Activated naive CD4-positive, alpha-beta T cell treated with anti-CD3 and anti-CD28 coated beads, Interleukin-2, amount 10 ng/mL, durations not matched to agents 7 days and 5 days (primary cell): ENCODE results near the gene POLR2A.

ENCODE experiments used
- CTCF ChIA-PET: fragments of 350-600 bp; sonication (Branson Sonifier 250); formaldehyde crosslinking; loops from one replicate; lab custom pipeline; 2021; ENCODE audit warnings: antibody characterized with exemption; lab: Charles Lee
- DNase-seq: peaks from one replicate; pipeline ENCODE4 v3.0.0-alpha.2; 2020
- H3K27ac Mint-ChIP-seq: one replicate; pipeline ENCODE4 v1.8.0; 2021; ENCODE audit warnings: mild to moderate bottlenecking, moderate library complexity, mixed read lengths
- H3K27me3 Mint-ChIP-seq: one replicate; pipeline ENCODE4 v1.8.0; 2021; ENCODE audit warnings: mild to moderate bottlenecking, mixed read lengths
- H3K36me3 Mint-ChIP-seq: one replicate; pipeline ENCODE4 v1.8.0; 2021; ENCODE audit warnings: mixed read lengths
- H3K4me1 Mint-ChIP-seq: one replicate; pipeline ENCODE4 v1.8.0; 2021; ENCODE audit warnings: mixed read lengths
- H3K4me3 Mint-ChIP-seq: one replicate; pipeline ENCODE4 v1.8.0; 2021; ENCODE audit warnings: mild to moderate bottlenecking, moderate library complexity, mixed read lengths
- H3K9me3 Mint-ChIP-seq: one replicate; pipeline ENCODE4 v1.8.0; 2021; ENCODE audit warnings: mixed read lengths

The POLR2A gene

DNA sequence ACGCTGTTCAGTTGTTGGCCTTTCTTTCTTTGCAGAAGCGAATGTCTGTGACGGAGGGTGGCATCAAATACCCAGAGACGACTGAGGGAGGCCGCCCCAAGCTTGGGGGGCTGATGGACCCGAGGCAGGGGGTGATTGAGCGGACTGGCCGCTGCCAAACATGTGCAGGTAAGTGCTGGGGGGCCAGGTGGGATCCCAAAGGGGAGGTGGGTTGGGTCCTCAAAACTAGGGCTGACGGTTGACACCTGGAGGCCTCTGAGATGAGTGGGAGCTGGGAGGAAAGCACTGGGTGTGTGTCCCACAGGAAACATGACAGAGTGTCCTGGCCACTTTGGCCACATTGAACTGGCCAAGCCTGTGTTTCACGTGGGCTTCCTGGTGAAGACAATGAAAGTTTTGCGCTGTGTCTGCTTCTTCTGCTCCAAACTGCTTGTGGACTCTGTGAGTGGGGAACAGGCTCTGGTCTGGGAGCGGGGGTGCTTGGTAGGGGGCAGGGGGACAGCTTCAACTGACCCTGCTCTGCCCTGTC lies 11.8 kb downstream of the POLR2A start:
- CTCF ChIA-PET = interaction anchor here (1.6 kb wide), 1 partner anchor 64 kb away, joined by 4 read pairs; no protein-coding TSS in a partner anchor

GRCh38 chr17:7496470-7497183 lies 12.5 kb downstream of the POLR2A start:
- no peaks in the 10 kb centered on the region for H3K27me3 Mint-ChIP-seq

More for the DNA sequence above, 11.8 kb downstream of the POLR2A start:
- DNase-seq = no peak
- H3K27me3 Mint-ChIP-seq = no peaks in the 10 kb centered on the region
- H3K36me3 Mint-ChIP-seq = peaks cover 65% of the 10 kb centered on the region
- H3K4me1 Mint-ChIP-seq = peaks cover 25% of the 10 kb centered on the region
- H3K9me3 Mint-ChIP-seq = no peaks in the 10 kb centered on the region
- no peak overlapping the region for H3K4me3 Mint-ChIP-seq
- no peak overlapping the region for H3K27ac Mint-ChIP-seq

GRCh38 chr17:7497228-7497627 lies 13.1 kb downstream of the POLR2A start:
- H3K9me3 Mint-ChIP-seq = no peaks in the 10 kb centered on the region
- peaks cover 18% of the 10 kb centered on the region for H3K4me1 Mint-ChIP-seq
- peaks cover 71% of the 10 kb centered on the region for H3K36me3 Mint-ChIP-seq
- CTCF ChIA-PET = no interaction called here
- H3K27me3 Mint-ChIP-seq = no peaks in the 10 kb centered on the region
- no peak for DNase-seq
- H3K4me3 Mint-ChIP-seq = no peak overlapping the region
- H3K27ac Mint-ChIP-seq = no peak overlapping the region

More at GRCh38 chr17:7496470-7497183, 12.5 kb downstream of the POLR2A start:
- no peak for DNase-seq
- H3K4me1 Mint-ChIP-seq = peaks cover 22% of the 10 kb centered on the region
- H3K27ac Mint-ChIP-seq = no peak overlapping the region
- H3K36me3 Mint-ChIP-seq = peaks cover 69% of the 10 kb centered on the region
- no peak overlapping the region for H3K4me3 Mint-ChIP-seq
- H3K9me3 Mint-ChIP-seq = no peaks in the 10 kb centered on the region
- CTCF ChIA-PET = interaction anchor here (1.6 kb wide), 1 partner anchor 64 kb away, joined by 4 read pairs; no protein-coding TSS in a partner anchor

DNA sequence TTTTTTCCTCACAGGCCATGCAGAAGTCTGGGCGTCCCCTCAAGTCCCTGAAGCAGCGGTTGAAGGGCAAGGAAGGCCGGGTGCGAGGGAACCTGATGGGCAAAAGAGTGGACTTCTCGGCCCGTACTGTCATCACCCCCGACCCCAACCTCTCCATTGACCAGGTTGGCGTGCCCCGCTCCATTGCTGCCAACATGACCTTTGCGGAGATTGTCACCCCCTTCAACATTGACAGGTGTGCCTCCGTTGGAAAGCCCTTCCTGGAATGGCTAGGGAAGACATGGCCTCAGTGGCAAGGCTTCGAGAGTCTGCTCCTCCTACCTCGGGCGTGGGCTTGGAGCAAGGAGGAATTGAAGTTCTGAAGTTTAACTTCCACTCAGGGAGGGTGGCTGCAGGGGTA lies 13.5 kb downstream of the POLR2A start:
- Mint-ChIP-seq H3K4me1 (peaks cover 17% of the 10 kb centered on the region), H3K27ac (no peak overlapping the region), H3K27me3 (no peaks in the 10 kb centered on the region), H3K9me3 (no peaks in the 10 kb centered on the region), H3K36me3 (peaks cover 75% of the 10 kb centered on the region), H3K4me3 (no peak overlapping the region)
- CTCF ChIA-PET = no interaction called here
- no peak for DNase-seq

DNA sequence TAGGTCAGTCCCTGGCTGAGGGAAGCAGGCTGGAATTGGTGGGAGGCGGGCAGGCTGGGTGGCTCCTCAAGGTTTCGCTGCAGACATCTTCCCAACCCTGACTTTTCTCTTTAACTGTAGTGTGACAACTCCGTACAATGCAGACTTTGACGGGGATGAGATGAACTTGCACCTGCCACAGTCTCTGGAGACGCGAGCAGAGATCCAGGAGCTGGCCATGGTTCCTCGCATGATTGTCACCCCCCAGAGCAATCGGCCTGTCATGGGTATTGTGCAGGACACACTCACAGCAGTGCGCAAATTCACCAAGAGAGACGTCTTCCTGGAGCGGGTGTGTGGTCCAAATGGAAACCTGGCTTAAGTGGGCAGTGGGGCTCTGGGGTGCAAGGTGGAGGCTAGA lies 15.0 kb downstream of the POLR2A start:
- CTCF ChIA-PET = interaction anchor here (0.7 to 0.9 kb wide), 2 partner anchors 106 to 144 kb away, joined by 3 to 5 read pairs; no protein-coding TSS in a partner anchor
- no peak for DNase-seq
- no peak overlapping the region for H3K27ac Mint-ChIP-seq
- no peaks in the 10 kb centered on the region for H3K9me3 Mint-ChIP-seq
- H3K36me3 Mint-ChIP-seq = peaks cover 79% of the 10 kb centered on the region
- peaks cover 5% of the 10 kb centered on the region for H3K4me1 Mint-ChIP-seq
- no peak overlapping the region for H3K4me3 Mint-ChIP-seq
- no peaks in the 10 kb centered on the region for H3K27me3 Mint-ChIP-seq

DNA sequence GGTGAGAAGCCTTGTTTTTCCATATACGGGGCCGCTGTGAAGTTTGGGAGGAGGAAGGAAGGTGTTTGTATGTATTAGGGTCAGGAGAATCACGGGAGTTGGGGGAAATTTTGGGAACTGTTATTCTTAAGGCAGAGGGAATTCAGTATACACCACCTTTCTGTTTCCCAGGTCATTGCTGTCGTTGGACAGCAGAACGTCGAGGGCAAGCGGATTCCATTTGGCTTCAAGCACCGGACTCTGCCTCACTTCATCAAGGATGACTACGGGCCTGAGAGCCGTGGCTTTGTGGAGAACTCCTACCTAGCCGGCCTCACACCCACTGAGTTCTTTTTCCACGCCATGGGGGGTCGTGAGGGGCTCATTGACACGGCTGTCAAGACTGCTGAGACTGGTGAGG lies 17.6 kb downstream of the POLR2A start:
- Mint-ChIP-seq H3K9me3 (no peaks in the 10 kb centered on the region), H3K27ac (no peak overlapping the region), H3K4me3 (no peak overlapping the region), H3K27me3 (no peaks in the 10 kb centered on the region), H3K36me3 (peaks cover 74% of the 10 kb centered on the region), H3K4me1 (no peaks in the 10 kb centered on the region)
- DNase-seq = no peak
- CTCF ChIA-PET = interaction anchor here (1.3 to 1.9 kb wide), 2 partner anchors 58 to 65 kb away, joined by 3 to 6 read pairs; no protein-coding TSS in a partner anchor

GRCh38 chr17:7502171-7502847 lies 18.1 kb downstream of the POLR2A start:
- CTCF ChIA-PET = interaction anchor here (0.6 to 1.9 kb wide), 6 partner anchors 8 to 238 kb away, joined by 3 to 6 read pairs (median 4); no protein-coding TSS in a partner anchor
- Mint-ChIP-seq H3K27ac (no peak overlapping the region), H3K4me3 (no peak overlapping the region), H3K9me3 (no peaks in the 10 kb centered on the region), H3K4me1 (no peaks in the 10 kb centered on the region), H3K27me3 (no peaks in the 10 kb centered on the region), H3K36me3 (peaks cover 73% of the 10 kb centered on the region)
- no peak for DNase-seq

DNA sequence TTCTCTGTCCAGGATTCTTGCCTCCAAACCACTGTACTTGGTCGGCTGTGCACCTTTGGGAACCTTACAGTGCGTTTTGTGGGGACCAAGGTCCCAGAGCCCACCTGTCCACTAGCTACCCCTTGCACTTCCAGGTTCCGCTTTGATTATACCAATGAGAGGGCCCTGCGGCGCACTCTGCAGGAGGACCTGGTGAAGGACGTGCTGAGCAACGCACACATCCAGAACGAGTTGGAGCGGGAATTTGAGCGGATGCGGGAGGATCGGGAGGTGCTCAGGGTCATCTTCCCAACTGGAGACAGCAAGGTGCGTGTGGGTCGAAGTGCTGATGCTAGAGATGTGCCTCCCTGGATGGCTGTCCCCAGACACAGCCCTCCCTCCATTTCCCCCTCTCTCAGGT lies 18.8 kb downstream of the POLR2A start:
- H3K4me1 Mint-ChIP-seq = no peaks in the 10 kb centered on the region
- no peaks in the 10 kb centered on the region for H3K27me3 Mint-ChIP-seq
- peak; percentile 46 for DNase-seq
- H3K4me3 Mint-ChIP-seq = no peak overlapping the region
- peaks cover 71% of the 10 kb centered on the region for H3K36me3 Mint-ChIP-seq
- CTCF ChIA-PET = interaction anchor here (0.6 to 1.9 kb wide), 7 partner anchors 9 to 239 kb away, joined by 3 to 7 read pairs (median 5); no protein-coding TSS in a partner anchor
- H3K9me3 Mint-ChIP-seq = no peaks in the 10 kb centered on the region
- H3K27ac Mint-ChIP-seq = no peak overlapping the region

DNA sequence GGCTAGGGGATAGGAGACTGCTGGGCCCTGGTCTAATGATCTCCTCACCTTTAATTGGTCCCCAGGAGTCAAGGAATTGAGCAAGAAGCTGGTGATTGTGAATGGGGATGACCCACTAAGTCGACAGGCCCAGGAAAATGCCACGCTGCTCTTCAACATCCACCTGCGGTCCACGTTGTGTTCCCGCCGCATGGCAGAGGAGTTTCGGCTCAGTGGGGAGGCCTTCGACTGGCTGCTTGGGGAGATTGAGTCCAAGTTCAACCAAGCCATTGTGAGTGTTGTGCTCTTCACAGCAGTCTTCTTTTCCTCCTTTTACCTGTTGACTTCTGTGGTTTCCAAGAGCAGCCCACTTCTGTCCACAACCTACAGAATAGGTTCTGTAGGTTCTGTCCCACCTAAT lies 19.4 kb downstream of the POLR2A start:
- no peak for DNase-seq
- Mint-ChIP-seq H3K27me3 (no peaks in the 10 kb centered on the region), H3K36me3 (peaks cover 71% of the 10 kb centered on the region), H3K27ac (no peak overlapping the region), H3K4me1 (no peaks in the 10 kb centered on the region), H3K9me3 (no peaks in the 10 kb centered on the region), H3K4me3 (no peak overlapping the region)
- CTCF ChIA-PET = interaction anchor here (1.1 to 1.2 kb wide), 2 partner anchors 10 to 147 kb away, joined by 5 to 7 read pairs; no protein-coding TSS in a partner anchor

GRCh38 chr17:7508145-7508544 lies 24.0 kb downstream of the POLR2A start:
- no peak for DNase-seq
- Mint-ChIP-seq H3K36me3 (peaks cover 71% of the 10 kb centered on the region), H3K4me3 (no peak overlapping the region), H3K9me3 (no peaks in the 10 kb centered on the region), H3K4me1 (no peaks in the 10 kb centered on the region), H3K27me3 (no peaks in the 10 kb centered on the region), H3K27ac (no peak overlapping the region)
- CTCF ChIA-PET = interaction anchor here (1.2 to 3.1 kb wide), 4 partner anchors 15 to 152 kb away, joined by 3 to 12 read pairs (median 4); partner anchors contain the start of gene SENP3

DNA sequence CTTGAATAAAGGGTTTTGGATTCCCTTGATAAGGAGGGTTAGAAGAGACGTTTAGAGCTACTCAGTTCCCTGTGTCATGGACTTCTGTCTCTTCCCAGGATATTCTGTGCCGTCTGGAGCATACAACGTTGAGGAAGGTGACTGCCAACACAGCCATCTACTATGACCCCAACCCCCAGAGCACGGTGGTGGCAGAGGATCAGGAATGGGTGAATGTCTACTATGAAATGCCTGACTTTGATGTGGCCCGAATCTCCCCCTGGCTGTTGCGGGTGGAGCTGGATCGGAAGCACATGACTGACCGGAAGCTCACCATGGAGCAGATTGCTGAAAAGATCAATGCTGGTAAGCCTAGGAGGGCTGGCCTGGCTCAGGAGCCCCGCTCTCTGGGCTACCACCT lies 24.7 kb downstream of the POLR2A start:
- H3K4me3 Mint-ChIP-seq = no peak overlapping the region
- DNase-seq = no peak
- no peaks in the 10 kb centered on the region for H3K4me1 Mint-ChIP-seq
- CTCF ChIA-PET = interaction anchor here (1.2 to 3.1 kb wide), 3 partner anchors 14 to 72 kb away, joined by 3 to 12 read pairs (median 4); partner anchors contain the start of gene SENP3
- H3K9me3 Mint-ChIP-seq = no peaks in the 10 kb centered on the region
- no peaks in the 10 kb centered on the region for H3K27me3 Mint-ChIP-seq
- H3K36me3 Mint-ChIP-seq = peaks cover 71% of the 10 kb centered on the region
- no peak overlapping the region for H3K27ac Mint-ChIP-seq

DNA sequence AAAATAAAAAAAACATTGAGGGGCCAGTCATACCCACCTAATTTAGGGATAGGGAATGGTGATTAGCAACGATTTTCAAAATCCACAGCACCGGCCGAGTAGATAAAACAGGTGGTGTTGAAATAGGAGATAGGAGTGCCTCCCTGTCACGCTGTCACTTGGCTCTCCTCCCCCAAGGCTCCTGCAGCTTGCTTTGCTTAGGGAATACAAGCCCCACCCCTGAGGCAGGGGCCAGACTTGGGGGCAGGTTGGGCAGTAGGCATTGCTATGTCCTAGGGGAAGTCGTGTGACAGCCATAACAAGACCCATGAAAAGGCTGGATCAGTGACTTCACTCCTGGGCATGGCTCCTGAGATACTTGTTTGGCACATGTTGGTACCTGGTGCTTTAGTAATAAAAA lies 25.8 kb downstream of the POLR2A start:
- Mint-ChIP-seq H3K4me3 (no peak overlapping the region), H3K4me1 (peaks cover 2% of the 10 kb centered on the region), H3K9me3 (no peaks in the 10 kb centered on the region), H3K27me3 (no peaks in the 10 kb centered on the region), H3K36me3 (peaks cover 69% of the 10 kb centered on the region), H3K27ac (no peak overlapping the region)
- DNase-seq = no peak
- CTCF ChIA-PET = interaction anchor here (1.6 to 3.1 kb wide), 2 partner anchors 51 to 73 kb away, joined by 3 to 12 read pairs; partner anchors contain the start of gene SENP3

DNA sequence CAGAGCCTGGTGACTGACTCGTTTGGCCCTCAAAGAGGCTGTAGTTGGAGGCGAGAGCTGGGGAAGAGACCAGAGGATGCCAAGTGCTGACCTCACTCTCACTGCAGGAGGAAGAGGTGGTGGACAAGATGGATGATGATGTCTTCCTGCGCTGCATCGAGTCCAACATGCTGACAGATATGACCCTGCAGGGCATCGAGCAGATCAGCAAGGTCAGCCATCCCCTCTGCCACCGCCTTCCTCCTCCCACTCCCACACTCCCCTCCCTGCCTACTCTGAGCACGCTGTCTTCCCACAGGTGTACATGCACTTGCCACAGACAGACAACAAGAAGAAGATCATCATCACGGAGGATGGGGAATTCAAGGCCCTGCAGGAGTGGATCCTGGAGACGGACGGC lies 26.9 kb downstream of the POLR2A start:
- H3K27ac Mint-ChIP-seq = no peak overlapping the region
- no peak for DNase-seq
- CTCF ChIA-PET = interaction anchor here (5.8 kb wide), 1 partner anchor 48 kb away, joined by 157 read pairs; the partner anchor contains the start of genes SENP3 and TNFSF13
- no peak overlapping the region for H3K4me3 Mint-ChIP-seq
- H3K27me3 Mint-ChIP-seq = no peaks in the 10 kb centered on the region
- H3K9me3 Mint-ChIP-seq = no peaks in the 10 kb centered on the region
- peaks cover 2% of the 10 kb centered on the region for H3K4me1 Mint-ChIP-seq
- H3K36me3 Mint-ChIP-seq = peaks cover 63% of the 10 kb centered on the region

GRCh38 chr17:7512105-7512504 lies 27.9 kb downstream of the POLR2A start:
- CTCF ChIA-PET = interaction anchor here (4.3 to 5.8 kb wide), 2 partner anchors 12 to 47 kb away, joined by 26 to 157 read pairs; partner anchors contain the start of genes SENP3 and TNFSF13
- DNase-seq = no peak
- Mint-ChIP-seq H3K27me3 (no peaks in the 10 kb centered on the region), H3K9me3 (no peaks in the 10 kb centered on the region), H3K36me3 (peaks cover 54% of the 10 kb centered on the region), H3K4me3 (no peak overlapping the region), H3K27ac (no peak overlapping the region), H3K4me1 (peaks cover 2% of the 10 kb centered on the region)
